NB4 (cell line): ENCODE data around the gene RNF14.

ENCODE experiments used
- CTCF ChIP-seq: IDR thresholded peaks from one replicate; pipeline ENCODE4 v1.5.1; 2012; ENCODE audit warnings: low read depth, low read length
- MAX ChIP-seq: IDR thresholded peaks from 2 replicates; pipeline ENCODE4 v1.6.1; 2011; ENCODE audit warnings: low read depth, low read length
- MYC ChIP-seq: IDR thresholded peaks from 2 replicates; pipeline ENCODE4 v1.6.1; 2011; ENCODE audit warnings: low read depth, low read length
- POLR2A ChIP-seq: IDR thresholded peaks from 2 replicates; pipeline ENCODE4 v1.6.1; 2011; ENCODE audit warnings: mild to moderate bottlenecking; ENCODE audit not compliant: insufficient read length; ENCODE audit errors: extremely low read depth

GRCh38 chr5:142036918-142037317, 68.0 kb downstream of the RNF14 start:
- no peak for TF ChIP-seq CTCF
- no peak for TF ChIP-seq POLR2A
- TF ChIP-seq MAX: no peak
- TF ChIP-seq MYC: no peak
